Measurements from ENCODE around the gene CIDEB.

DNA sequence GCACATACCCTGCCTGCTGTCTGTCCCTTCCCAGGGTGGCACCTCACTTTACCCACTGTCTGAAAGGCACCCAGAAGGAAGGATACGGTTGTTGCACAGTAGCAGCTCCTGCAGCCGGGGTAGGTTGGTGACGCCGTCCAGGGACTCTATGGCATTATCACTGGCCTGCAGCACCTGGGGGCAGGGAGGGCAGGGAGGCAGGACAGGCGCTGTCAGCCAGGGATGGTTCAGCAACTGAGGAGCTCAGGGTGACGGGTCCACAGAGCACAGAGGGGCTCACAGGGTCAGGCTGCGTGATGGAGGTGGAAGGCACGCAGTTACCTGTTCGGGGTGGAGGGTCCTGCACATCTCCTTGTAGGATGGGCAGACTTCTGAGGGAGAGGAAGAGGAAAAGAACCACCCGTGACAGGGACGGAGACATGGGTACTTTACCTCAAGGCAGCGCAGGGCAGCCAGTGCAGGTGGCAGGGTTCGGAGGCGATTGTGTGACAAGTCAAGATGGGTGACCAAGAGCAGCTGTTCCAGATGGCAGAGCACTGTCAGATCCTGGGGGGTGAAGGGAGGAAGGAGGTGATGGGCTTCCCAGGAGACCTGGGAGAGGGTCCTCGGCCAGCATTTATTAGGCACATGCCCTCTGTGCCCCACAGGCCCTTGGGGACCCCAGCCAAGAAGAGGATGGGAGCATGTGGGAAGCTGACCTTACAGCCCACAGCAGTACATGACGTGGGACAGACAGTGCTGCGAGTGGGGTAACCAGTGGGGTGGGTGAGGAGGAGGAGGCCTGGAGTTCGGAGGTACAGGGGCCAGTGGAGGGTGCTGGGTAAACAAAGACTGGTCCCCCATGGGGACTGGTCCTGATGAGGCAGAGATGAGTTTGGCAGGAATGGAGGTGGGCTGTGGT lies 41.2 kb downstream of the CIDEB start:
- TF ChIP-seq, protein P1, sequence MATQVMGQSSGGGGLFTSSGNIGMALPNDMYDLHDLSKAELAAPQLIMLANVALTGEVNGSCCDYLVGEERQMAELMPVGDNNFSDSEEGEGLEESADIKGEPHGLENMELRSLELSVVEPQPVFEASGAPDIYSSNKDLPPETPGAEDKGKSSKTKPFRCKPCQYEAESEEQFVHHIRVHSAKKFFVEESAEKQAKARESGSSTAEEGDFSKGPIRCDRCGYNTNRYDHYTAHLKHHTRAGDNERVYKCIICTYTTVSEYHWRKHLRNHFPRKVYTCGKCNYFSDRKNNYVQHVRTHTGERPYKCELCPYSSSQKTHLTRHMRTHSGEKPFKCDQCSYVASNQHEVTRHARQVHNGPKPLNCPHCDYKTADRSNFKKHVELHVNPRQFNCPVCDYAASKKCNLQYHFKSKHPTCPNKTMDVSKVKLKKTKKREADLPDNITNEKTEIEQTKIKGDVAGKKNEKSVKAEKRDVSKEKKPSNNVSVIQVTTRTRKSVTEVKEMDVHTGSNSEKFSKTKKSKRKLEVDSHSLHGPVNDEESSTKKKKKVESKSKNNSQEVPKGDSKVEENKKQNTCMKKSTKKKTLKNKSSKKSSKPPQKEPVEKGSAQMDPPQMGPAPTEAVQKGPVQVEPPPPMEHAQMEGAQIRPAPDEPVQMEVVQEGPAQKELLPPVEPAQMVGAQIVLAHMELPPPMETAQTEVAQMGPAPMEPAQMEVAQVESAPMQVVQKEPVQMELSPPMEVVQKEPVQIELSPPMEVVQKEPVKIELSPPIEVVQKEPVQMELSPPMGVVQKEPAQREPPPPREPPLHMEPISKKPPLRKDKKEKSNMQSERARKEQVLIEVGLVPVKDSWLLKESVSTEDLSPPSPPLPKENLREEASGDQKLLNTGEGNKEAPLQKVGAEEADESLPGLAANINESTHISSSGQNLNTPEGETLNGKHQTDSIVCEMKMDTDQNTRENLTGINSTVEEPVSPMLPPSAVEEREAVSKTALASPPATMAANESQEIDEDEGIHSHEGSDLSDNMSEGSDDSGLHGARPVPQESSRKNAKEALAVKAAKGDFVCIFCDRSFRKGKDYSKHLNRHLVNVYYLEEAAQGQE (IDR thresholded peaks at IDR 0.05; ENCODE audit: insufficient replicate concordance, low read depth): no peak
- TF ChIP-seq POLR2AphosphoS5 (IDR thresholded peaks at IDR 0.05; ENCODE audit: low read depth): no peak
- TF ChIP-seq, protein P2, sequence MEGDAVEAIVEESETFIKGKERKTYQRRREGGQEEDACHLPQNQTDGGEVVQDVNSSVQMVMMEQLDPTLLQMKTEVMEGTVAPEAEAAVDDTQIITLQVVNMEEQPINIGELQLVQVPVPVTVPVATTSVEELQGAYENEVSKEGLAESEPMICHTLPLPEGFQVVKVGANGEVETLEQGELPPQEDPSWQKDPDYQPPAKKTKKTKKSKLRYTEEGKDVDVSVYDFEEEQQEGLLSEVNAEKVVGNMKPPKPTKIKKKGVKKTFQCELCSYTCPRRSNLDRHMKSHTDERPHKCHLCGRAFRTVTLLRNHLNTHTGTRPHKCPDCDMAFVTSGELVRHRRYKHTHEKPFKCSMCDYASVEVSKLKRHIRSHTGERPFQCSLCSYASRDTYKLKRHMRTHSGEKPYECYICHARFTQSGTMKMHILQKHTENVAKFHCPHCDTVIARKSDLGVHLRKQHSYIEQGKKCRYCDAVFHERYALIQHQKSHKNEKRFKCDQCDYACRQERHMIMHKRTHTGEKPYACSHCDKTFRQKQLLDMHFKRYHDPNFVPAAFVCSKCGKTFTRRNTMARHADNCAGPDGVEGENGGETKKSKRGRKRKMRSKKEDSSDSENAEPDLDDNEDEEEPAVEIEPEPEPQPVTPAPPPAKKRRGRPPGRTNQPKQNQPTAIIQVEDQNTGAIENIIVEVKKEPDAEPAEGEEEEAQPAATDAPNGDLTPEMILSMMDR (IDR thresholded peaks at IDR 0.05; ENCODE audit: insufficient read depth, low read length): no peak
- no peak for TF ChIP-seq GABPA (IDR thresholded peaks at IDR 0.05; ENCODE audit: low read depth)
